Measurements from ENCODE around the gene TCF7L2. TPM values are rescaled to one million over a fixed set of nuclear protein-coding genes. Genes with fewer than 3 reads are reported as not detected.

The TCF7L2 gene
- total and polyA plus RNA-seq, 9 of the 15 experiments (the other 6 are each of a cell fraction or from before 2014, with no cell fraction given): 0.32 to 2.8 (median 0.92) TPM

DNA sequence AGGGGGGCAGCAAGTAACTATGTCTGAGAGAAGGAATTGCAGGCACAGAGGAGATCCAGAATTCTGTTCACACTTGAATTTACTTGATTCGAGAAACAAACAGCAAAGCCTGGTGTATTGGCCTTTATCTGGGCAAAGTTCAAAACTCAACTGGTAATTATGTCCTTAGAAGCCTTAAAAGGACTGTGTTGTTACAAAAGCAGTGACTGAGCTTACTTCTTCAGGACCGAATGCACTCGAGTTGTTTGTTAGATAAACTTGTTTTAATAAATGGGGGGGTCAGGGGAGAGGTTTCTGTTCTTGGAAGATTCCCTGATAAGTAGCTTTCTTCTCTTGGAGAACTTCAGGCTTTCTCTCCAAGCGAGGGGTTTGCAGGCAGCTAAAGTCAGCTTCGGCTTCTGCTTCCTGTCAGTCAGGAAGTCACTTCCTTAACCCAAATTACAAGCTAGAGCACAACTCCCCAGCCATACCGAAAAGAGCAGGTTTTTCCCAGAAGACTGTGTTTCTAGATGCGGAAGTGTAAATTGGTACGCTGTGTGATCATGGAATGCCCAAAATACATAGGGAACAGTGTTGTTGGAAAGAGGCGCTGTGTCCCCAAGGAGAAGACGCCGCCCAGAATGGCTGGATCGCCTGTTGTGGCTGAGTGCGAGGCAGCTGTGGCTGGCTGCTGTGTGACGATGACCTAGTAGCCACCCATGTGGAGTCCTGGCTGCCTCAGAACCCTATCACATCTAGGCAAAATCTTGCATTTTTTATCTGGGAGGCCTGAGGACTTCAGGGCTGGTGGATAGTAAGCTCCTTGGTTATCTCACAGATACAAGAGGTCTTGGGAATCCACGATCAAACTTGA lies 110.4 kb downstream of the TCF7L2 start (continued):
- TF ChIP-seq, protein P1, sequence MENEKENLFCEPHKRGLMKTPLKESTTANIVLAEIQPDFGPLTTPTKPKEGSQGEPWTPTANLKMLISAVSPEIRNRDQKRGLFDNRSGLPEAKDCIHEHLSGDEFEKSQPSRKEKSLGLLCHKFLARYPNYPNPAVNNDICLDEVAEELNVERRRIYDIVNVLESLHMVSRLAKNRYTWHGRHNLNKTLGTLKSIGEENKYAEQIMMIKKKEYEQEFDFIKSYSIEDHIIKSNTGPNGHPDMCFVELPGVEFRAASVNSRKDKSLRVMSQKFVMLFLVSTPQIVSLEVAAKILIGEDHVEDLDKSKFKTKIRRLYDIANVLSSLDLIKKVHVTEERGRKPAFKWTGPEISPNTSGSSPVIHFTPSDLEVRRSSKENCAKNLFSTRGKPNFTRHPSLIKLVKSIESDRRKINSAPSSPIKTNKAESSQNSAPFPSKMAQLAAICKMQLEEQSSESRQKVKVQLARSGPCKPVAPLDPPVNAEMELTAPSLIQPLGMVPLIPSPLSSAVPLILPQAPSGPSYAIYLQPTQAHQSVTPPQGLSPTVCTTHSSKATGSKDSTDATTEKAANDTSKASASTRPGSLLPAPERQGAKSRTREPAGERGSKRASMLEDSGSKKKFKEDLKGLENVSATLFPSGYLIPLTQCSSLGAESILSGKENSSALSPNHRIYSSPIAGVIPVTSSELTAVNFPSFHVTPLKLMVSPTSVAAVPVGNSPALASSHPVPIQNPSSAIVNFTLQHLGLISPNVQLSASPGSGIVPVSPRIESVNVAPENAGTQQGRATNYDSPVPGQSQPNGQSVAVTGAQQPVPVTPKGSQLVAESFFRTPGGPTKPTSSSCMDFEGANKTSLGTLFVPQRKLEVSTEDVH (IDR thresholded peaks at IDR 0.05; ENCODE audit: low read depth, partially characterized antibody): no peak
- TF ChIP-seq POLR3G (IDR thresholded peaks at IDR 0.05; ENCODE audit: extremely low read depth, insufficient read length, insufficient replicate concordance) (no peak), POLR2AphosphoS5 (IDR thresholded peaks at IDR 0.05; ENCODE audit: control insufficient read depth, insufficient read depth, low read depth, low read length) (peak; percentile 92), CCNT2 (IDR thresholded peaks at IDR 0.05; ENCODE audit: borderline replicate concordance, extremely low read depth, insufficient read length, low read depth, low read length) (peak; percentile 88), ELK1 (CRISPR knock-in tag; IDR thresholded peaks at IDR 0.05) (no peak), NFYB (IDR thresholded peaks at IDR 0.05; ENCODE audit: extremely low read depth, insufficient read length) (no peak), BDP1 (IDR thresholded peaks at IDR 0.05; ENCODE audit: insufficient read depth, insufficient read length) (no peak), PHF8 (IDR thresholded peaks at IDR 0.05; ENCODE audit: borderline replicate concordance, low read length) (peak; percentile 37; the same call in 1 of the 2 replicates), ZNF512 (tag; IDR thresholded peaks at IDR 0.05) (no peak), HOMEZ (CRISPR knock-in tag; IDR thresholded peaks at IDR 0.05) (no peak), DMBX1 (CRISPR knock-in tag; IDR thresholded peaks at IDR 0.05; ENCODE audit: borderline replicate concordance) (no peak), PTRF (tag; IDR thresholded peaks at IDR 0.05) (no peak), SAP30 (IDR thresholded peaks at IDR 0.05; ENCODE audit: borderline replicate concordance, insufficient read depth, low read depth, low read length, poor library complexity, severe bottlenecking) (no peak)
- TF ChIP-seq, protein P2, sequence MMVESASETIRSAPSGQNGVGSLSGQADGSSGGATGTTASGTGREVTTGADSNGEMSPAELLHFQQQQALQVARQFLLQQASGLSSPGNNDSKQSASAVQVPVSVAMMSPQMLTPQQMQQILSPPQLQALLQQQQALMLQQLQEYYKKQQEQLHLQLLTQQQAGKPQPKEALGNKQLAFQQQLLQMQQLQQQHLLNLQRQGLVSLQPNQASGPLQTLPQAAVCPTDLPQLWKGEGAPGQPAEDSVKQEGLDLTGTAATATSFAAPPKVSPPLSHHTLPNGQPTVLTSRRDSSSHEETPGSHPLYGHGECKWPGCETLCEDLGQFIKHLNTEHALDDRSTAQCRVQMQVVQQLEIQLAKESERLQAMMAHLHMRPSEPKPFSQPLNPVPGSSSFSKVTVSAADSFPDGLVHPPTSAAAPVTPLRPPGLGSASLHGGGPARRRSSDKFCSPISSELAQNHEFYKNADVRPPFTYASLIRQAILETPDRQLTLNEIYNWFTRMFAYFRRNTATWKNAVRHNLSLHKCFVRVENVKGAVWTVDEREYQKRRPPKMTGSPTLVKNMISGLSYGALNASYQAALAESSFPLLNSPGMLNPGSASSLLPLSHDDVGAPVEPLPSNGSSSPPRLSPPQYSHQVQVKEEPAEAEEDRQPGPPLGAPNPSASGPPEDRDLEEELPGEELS (CRISPR knock-in tag; IDR thresholded peaks at IDR 0.05; ENCODE audit: borderline replicate concordance): no peak
